Adrenal gland (tissue), 5 donors: ENCODE results near the gene TBC1D26.

Experiments used
- CTCF ChIP-seq, 6 experiments: fragments of 450-650 bp in 4 of 6; fragments of 200-600 bp in 2 of 6; sonication (generic) in 1 of 6; IDR thresholded peaks; 1 replicate in 5 of 6; 2 replicates in 1 of 6; pipeline versions ENCODE4 v1.5.1 to v1.8.0; 2016 to 2021; ENCODE audit warnings: antibody characterized with exemption in 6 of 6, mild to moderate bottlenecking in 2 of 6, moderate library complexity in 1 of 6
- POLR2A ChIP-seq, 2 donors: fragments of 450-650 bp; IDR thresholded peaks; one replicate each; pipeline ENCODE4 v1.6.1; 2017; ENCODE audit warnings: antibody characterized with exemption in 2 of 2, mild to moderate bottlenecking in 2 of 2, moderate library complexity in 1 of 2
- donor health status: DM: no; HTN: no; CAD: no.

- no peak for TF ChIP-seq CTCF (IDR thresholded peaks at IDR 0.05)
- TF ChIP-seq POLR2A (IDR thresholded peaks at IDR 0.05), result no peak
Measured at GRCh38 chr17:15777717-15778116, 45.6 kb downstream of the TBC1D26 start.
